GM12801 (cell line): ENCODE results near the gene ONECUT2.

Source experiments
- TF ChIP-seq, protein P1 (sequence below): IDR thresholded peaks from one replicate; pipeline ENCODE4 v1.5.1; 2011; ENCODE audit warnings: control low read depth; ENCODE audit not compliant: insufficient read length; ENCODE audit errors: extremely low read depth

The ONECUT2 gene

DNA sequence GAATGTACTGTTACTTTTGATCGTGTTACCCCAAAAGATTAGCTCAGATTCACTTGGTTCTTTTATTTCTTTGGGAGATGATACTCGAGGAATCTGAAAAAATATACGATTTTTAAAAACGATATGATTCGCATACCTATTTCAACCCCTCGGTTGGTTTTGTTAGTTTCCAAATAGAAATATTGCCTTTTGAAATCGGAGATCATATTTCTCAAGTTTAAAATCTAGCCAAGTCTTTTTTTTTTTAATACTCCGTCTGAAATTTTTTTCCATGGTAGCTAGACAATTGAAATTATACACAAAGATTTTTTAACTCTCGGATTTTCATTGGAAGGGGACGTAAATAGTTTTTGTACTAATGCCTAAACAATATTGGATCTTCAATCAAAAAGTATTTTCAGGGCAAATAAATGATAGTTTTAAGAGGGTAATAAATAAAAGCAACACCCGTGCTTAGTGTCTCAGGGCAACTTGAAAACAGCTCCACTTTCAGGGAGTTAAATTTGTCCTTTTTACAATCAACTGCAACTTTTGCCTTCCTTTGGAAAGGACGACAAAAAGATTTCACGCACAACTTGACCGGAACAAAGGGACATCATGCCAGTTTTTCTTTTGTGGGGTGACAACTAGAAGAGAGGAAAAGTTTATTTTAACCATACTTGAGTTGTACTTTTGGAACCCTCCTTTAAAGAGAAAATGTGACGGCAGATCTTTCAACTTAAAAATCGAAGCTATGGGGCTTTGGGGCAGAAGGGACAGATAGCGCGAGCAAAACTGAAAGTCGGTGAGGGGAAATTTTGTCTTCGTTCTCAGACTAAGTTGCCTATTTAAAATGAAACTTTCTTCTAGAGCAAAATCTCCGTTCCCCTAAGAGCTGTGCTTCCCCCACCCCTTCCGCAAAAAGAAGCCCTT is 5.8 kb upstream of the ONECUT2 start:
- TF ChIP-seq, protein P1, sequence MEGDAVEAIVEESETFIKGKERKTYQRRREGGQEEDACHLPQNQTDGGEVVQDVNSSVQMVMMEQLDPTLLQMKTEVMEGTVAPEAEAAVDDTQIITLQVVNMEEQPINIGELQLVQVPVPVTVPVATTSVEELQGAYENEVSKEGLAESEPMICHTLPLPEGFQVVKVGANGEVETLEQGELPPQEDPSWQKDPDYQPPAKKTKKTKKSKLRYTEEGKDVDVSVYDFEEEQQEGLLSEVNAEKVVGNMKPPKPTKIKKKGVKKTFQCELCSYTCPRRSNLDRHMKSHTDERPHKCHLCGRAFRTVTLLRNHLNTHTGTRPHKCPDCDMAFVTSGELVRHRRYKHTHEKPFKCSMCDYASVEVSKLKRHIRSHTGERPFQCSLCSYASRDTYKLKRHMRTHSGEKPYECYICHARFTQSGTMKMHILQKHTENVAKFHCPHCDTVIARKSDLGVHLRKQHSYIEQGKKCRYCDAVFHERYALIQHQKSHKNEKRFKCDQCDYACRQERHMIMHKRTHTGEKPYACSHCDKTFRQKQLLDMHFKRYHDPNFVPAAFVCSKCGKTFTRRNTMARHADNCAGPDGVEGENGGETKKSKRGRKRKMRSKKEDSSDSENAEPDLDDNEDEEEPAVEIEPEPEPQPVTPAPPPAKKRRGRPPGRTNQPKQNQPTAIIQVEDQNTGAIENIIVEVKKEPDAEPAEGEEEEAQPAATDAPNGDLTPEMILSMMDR = no peak

DNA sequence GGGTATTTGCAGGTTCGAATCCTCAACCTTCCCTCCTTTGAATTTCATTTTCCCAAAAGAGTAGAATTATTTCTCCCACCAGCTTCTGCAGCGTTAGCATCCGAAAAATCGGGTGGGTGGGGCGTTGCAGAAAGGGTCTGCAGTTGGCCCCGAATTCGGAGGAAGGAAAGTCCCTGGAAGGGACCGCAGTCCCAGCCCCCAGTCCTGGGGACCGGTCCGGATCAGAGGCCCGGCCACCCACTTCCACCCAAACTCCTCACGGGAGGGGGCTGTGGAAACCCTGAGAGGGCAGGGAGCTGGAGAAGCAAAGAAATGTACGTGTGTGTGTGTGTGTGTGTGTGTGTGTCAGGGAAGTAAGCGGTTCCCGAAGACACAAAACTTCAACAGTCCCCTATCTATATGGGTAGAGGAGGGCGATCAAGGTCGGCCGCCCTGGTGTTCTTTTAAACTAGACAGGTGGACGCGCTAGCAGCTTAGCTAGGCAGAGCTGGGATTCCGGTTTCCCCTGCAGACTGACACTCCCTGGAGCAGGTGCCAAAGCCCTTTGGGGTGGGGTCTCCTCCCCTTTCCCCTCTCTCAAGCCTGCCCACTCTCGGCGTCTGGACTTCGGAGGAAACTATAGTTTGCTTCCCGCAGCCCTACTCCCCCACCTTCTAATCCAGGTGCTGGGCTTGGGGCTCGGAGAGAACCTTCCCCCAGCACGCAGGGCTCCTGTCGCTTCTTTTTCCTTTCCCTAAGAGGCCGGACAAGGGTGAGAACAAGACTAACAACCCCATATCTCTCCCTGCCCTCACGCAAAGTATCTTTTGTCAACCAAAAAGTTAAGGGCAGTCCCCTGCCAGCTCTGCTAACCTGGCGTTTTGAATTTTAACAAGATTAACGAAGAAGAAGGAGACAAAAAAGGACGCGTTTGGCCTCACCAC is 4.8 kb upstream of the ONECUT2 start:
- TF ChIP-seq, protein P1 = no peak

DNA sequence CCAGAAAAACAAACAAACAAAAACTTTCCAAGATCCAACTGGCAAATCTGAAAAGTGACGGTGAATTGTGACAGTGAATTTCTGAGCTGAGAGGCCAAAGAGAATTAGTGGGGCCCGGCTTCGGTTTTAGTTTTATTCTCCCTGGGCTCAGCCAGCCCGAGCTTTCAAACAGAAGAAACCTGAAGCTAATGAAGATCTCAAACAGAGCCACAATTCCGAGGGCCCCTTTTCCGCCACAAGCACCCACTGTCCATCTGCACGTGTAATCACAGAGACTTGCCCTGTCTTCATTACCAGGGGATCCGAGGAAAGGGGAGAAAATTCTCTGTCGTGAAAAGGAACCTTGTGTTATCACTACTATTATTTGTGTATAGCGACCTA is 4.2 kb upstream of the ONECUT2 start:
- TF ChIP-seq, protein P1 = no peak

DNA sequence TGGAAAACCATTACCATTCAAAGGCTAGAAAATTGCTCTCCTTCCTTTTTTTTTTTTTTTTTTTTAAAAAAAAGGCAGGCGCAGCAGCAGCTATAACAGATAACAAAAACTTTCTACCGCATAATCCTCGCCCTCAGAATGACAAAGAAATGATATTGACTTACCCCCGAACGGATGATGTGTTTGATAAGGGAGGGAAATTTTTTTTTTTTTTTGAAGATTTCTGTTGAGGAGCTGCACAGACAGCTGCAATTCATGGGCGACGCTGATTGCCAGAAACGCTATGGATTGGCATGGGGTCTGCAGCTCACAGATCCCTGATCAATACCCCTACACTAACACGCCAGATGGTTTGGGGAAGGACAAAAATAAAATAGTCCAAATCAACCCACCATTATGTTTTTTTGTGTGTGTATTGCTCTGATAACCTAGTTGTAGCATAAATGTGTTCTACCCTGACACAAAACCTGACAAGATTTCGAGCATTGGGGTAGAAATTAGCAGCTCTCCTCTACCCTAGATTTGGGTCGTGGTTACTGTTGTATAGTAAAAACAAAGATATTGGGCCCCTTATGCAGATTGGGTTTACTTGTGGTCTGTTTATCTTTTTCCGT is 3.6 kb upstream of the ONECUT2 start:
- TF ChIP-seq, protein P1 = no peak

DNA sequence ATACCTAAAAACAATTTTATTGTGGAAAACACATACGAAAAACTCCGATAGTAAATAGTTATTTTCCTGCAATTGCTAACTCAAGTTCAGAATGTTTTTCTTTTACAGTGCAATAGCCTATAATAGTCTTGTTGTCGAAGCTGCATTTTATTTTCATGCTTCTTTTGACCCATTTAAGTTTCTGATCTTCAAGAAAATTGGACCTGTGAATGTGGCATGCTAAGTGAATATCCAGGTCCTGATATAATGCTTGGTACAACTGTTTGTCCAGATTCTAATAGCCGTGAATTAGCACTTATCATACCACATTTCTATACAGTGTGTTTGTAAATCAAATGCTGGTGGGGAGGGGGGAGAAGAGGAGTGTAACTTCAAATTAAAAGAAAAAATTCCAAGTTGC is 3.0 kb upstream of the ONECUT2 start:
- TF ChIP-seq, protein P1 = no peak

DNA sequence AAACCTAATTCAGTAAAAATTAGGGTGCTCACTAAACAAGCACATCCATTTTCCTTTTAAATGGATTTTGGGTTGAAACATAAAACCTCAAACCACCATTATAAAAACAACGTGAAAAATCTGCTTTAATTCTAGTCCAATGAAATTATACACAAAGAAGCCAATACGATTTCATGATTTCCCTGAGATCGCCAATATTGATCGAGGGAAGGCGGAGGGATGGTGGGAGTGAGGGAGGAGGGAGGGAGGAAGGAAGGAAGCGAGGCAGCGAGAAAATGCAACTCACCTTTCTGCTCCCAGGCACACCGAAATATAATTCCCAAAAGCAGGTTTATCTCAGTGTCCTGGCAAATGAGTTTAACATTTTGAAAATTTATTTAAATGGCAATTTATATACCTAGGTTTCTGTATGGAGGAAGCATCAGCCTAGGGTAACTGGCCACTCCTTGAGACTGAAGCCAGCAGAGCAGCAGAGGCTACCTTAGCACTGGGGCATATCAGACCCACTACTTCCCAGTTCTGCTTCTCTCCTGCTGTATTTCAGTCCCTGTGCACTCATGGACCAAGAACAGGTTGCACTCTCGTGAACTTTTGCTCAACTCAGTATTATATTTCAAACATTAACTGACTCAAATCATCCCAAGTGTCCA is 2.3 kb upstream of the ONECUT2 start:
- TF ChIP-seq, protein P1 = no peak
